ENCODE measurements around the gene AKT3.

GRCh38 chr1:243896313-243896712 lies 46.3 kb upstream of the AKT3 start:
- TF ChIP-seq CTCF (conservative IDR thresholded peaks at IDR 0.05; ENCODE audit: low read depth in 2 of 2) (no peak), REST (IDR thresholded peaks at IDR 0.05; ENCODE audit: unreplicated experiment) (no peak), CREB1 (CRISPR knock-in tag; IDR thresholded peaks at IDR 0.05; ENCODE audit: low read depth) (no peak), STAT1 (IDR thresholded peaks at IDR 0.05; ENCODE audit: unreplicated experiment) (no peak), POLR2AphosphoS5 (IDR thresholded peaks at IDR 0.05; ENCODE audit: low read depth) (no peak), ZNF331 (CRISPR knock-in tag; IDR thresholded peaks at IDR 0.05; ENCODE audit: low read depth) (no peak), EZH2 (IDR thresholded peaks at IDR 0.05; ENCODE audit: low read depth, unreplicated experiment) (no peak), ZNF462 (CRISPR knock-in tag; IDR thresholded peaks at IDR 0.05) (no peak), EZH2phosphoT487 (IDR thresholded peaks at IDR 0.05; ENCODE audit: unreplicated experiment) (no peak), ETS1 (IDR thresholded peaks at IDR 0.05) (no peak), NANOG (IDR thresholded peaks at IDR 0.05; ENCODE audit: borderline replicate concordance) (no peak), JUNB (IDR thresholded peaks at IDR 0.05; ENCODE audit: unreplicated experiment) (no peak), ZNF114 (CRISPR knock-in tag; IDR thresholded peaks at IDR 0.05) (no peak)

Data from GM23338 (cell line).